ENCODE results near the gene WDSUB1. TPM values are rescaled to one million over a fixed set of nuclear protein-coding genes. Genes with fewer than 3 reads are reported as not detected.

The WDSUB1 gene
- total and polyA plus RNA-seq, 2 of the 4 experiments (the other 2 are of a cell fraction): 4.8 to 5.2 TPM

GRCh38 chr2:159209341-159210306 is 76.9 kb downstream of the WDSUB1 start:
- Histone ChIP-seq H2AK5ac (ENCODE audit: low read depth, low read length) (no peak overlapping the region), H3K4me2 (ENCODE audit: low read depth, low read length) (no peak overlapping the region), H3K36me3 (ENCODE audit: control insufficient read depth, insufficient read depth, low read length) (peaks cover 17% of the 10 kb centered on the region), H3K4ac (ENCODE audit: low read depth, low read length) (no peak overlapping the region), H2BK120ac (ENCODE audit: low read depth, low read length) (no peak overlapping the region), H3K4me1 (ENCODE audit: control insufficient read depth, insufficient read depth, low read length) (peaks cover 9% of the 10 kb centered on the region), H4K20me1 (ENCODE audit: insufficient read depth, low read length) (no peaks in the 10 kb centered on the region), H3K27ac (ENCODE audit: insufficient read depth, low read length) (no peak overlapping the region), H2BK20ac (ENCODE audit: low read depth, low read length) (no peak overlapping the region), H3K4me3 (ENCODE audit: insufficient read depth, low read depth, low read length) (no peak overlapping the region), H4K8ac (ENCODE audit: low read depth in 2 of 2, low read length in 2 of 2) (no peak overlapping the region), H3K9me3 (ENCODE audit: control insufficient read depth, insufficient read depth, low read length) (no peaks in the 10 kb centered on the region), H3K9me1 (ENCODE audit: insufficient read depth, low read length) (peaks cover 15% of the 10 kb centered on the region), H2BK15ac (ENCODE audit: low read depth, low read length) (no peak overlapping the region), H4K91ac (ENCODE audit: insufficient read depth, low read depth, low read length) (no peak overlapping the region), H3K14ac (replicated peaks; ENCODE audit: low read depth, low read length) (no peak overlapping the region), H3K23ac (ENCODE audit: low read depth, low read length) (no peak overlapping the region), H3K27me3 (ENCODE audit: control insufficient read depth, insufficient read depth, low read length) (no peaks in the 10 kb centered on the region), H4K5ac (ENCODE audit: low read depth, low read length) (no peak overlapping the region), H3K18ac (ENCODE audit: low read depth, low read length) (no peak overlapping the region), H3K56ac (ENCODE audit: extremely low read depth, insufficient read depth, low read length) (no peak overlapping the region), H2BK5ac (ENCODE audit: low read depth, low read length, poor library complexity, severe bottlenecking) (no peak overlapping the region), H3K79me1 (ENCODE audit: low read depth in 1 of 2, low read length in 2 of 2) (peaks cover 4 to 5% of the 10 kb centered on the region in 2 experiments; a peak in 3 of 4 replicates), H2AFZ (replicated peaks; ENCODE audit: low read length, poor library complexity) (no peak overlapping the region), H2AK9ac (replicated peaks; ENCODE audit: low read depth, low read length, poor library complexity) (peak overlapping the region; percentile 57), H3K9ac (ENCODE audit: low read depth, low read length) (no peak overlapping the region)
- in situ Hi-C loops (cut with MboI; ENCODE audit: low sequenced_read_pairs): no loop called here
- ATAC-seq (ENCODE audit: low read depth) (no peak), DNase-seq (no peak)
- no TSS peak for BruUV-seq (replicated peaks)
- dilution Hi-C loops (cut with HindIII; ENCODE audit: low sequenced_read_pairs, unreplicated experiment): no loop called here
- intact Hi-C loops (cut with micrococcal nuclease): loop anchor here (10.0 kb wide), 1 partner anchor 505 kb away; the partner anchor contains the start of gene MARCHF7
- ChIA-PET CTCF (no interaction called here), POLR2A (ENCODE audit: unreplicated experiment) (no interaction called here)
- WGBS, 2 experiments (ENCODE audit: extremely low coverage in 2 of 2, insufficient read length in 1 of 2): 98% methylated on average over 8 of the region's 15 CpGs; no CpG with 5 or more reads in 1 of the 2 experiments
- TF ChIP-seq NFE2L2 (IDR thresholded peaks at IDR 0.05; ENCODE audit: low read depth, low read length) (no peak), POLR2A (IDR thresholded peaks at IDR 0.05; ENCODE audit: low read depth, low read length) (no peak), CEBPB (IDR thresholded peaks at IDR 0.05; ENCODE audit: low read depth, low read length) (no peak), MAFK (IDR thresholded peaks at IDR 0.05; ENCODE audit: low read depth, low read length) (no peak), USF2 (IDR thresholded peaks at IDR 0.05; ENCODE audit: low read depth, low read length) (no peak), RFX5 (IDR thresholded peaks at IDR 0.05; ENCODE audit: low read depth, low read length) (no peak), BHLHE40 (IDR thresholded peaks at IDR 0.05; ENCODE audit: low read depth, low read length) (no peak), MAZ (IDR thresholded peaks at IDR 0.05; ENCODE audit: borderline replicate concordance, low read depth, low read length) (no peak), SMC3 (IDR thresholded peaks at IDR 0.05; ENCODE audit: low read depth, low read length) (no peak), MXI1 (IDR thresholded peaks at IDR 0.05; ENCODE audit: borderline replicate concordance, low read depth, low read length) (no peak), RAD21 (IDR thresholded peaks at IDR 0.05; ENCODE audit: low read length) (no peak), CHD1 (IDR thresholded peaks at IDR 0.05; ENCODE audit: low read depth, low read length) (no peak), FOS (IDR thresholded peaks at IDR 0.05; ENCODE audit: low read depth, low read length) (no peak), CTCF (conservative IDR thresholded peaks at IDR 0.05; ENCODE audit: low read depth, low read length) (no peak), ELK1 (IDR thresholded peaks at IDR 0.05; ENCODE audit: borderline replicate concordance, low read depth, low read length) (no peak)
